ENCODE results near the gene SH3D19. TPM values are rescaled to one million over a fixed set of nuclear protein-coding genes. Genes with fewer than 3 reads are reported as not detected.

Gene SH3D19
- total RNA-seq, 1 donor from 2014 or later, result 25.1 TPM

GRCh38 chr4:151359576-151359975 is 34.2 kb upstream of the SH3D19 start:
- no peaks in the 10 kb centered on the region for H3K36me3 Mint-ChIP-seq (ENCODE audit: low read depth)
- peaks cover 21% of the 10 kb centered on the region for H3K4me1 Mint-ChIP-seq
- no peaks in the 10 kb centered on the region for H3K9me3 Mint-ChIP-seq
- no peaks in the 10 kb centered on the region for H3K27me3 Mint-ChIP-seq (ENCODE audit: low read depth)
- TF ChIP-seq CTCF (conservative IDR thresholded peaks at IDR 0.05), result no peak
- no peak overlapping the region for H3K4me3 Mint-ChIP-seq
- no peak overlapping the region for H3K27ac Mint-ChIP-seq (ENCODE audit: unreplicated experiment)
- DNase-seq (ENCODE audit: low read depth, low spot score), result no peak

- no peaks in the 10 kb centered on the region for H3K27me3 Mint-ChIP-seq (ENCODE audit: low read depth)
- TF ChIP-seq CTCF (conservative IDR thresholded peaks at IDR 0.05), result no peak
Measured at GRCh38 chr4:151358266-151358665, 32.9 kb upstream of the SH3D19 start.

GRCh38 chr4:151356510-151356909 is 31.1 kb upstream of the SH3D19 start:
- Mint-ChIP-seq H3K27ac (ENCODE audit: unreplicated experiment) (no peak overlapping the region), H3K4me1 (peaks cover 16% of the 10 kb centered on the region), H3K27me3 (ENCODE audit: low read depth) (no peaks in the 10 kb centered on the region), H3K36me3 (ENCODE audit: low read depth) (no peaks in the 10 kb centered on the region), H3K9me3 (no peaks in the 10 kb centered on the region), H3K4me3 (no peak overlapping the region)
- no peak for TF ChIP-seq CTCF (conservative IDR thresholded peaks at IDR 0.05)
- DNase-seq (ENCODE audit: low read depth, low spot score), result no peak

More at GRCh38 chr4:151358266-151358665, 32.9 kb upstream of the SH3D19 start:
- DNase-seq (ENCODE audit: low read depth, low spot score), result no peak
- Mint-ChIP-seq H3K36me3 (ENCODE audit: low read depth) (no peaks in the 10 kb centered on the region), H3K4me1 (peaks cover 21% of the 10 kb centered on the region), H3K9me3 (no peaks in the 10 kb centered on the region), H3K4me3 (no peak overlapping the region), H3K27ac (ENCODE audit: unreplicated experiment) (no peak overlapping the region)

- TF ChIP-seq CTCF (conservative IDR thresholded peaks at IDR 0.05), result no peak
- Mint-ChIP-seq H3K36me3 (ENCODE audit: low read depth) (no peaks in the 10 kb centered on the region), H3K27ac (ENCODE audit: unreplicated experiment) (no peak overlapping the region), H3K4me3 (no peak overlapping the region), H3K4me1 (peaks cover 14% of the 10 kb centered on the region), H3K27me3 (ENCODE audit: low read depth) (no peaks in the 10 kb centered on the region), H3K9me3 (no peaks in the 10 kb centered on the region)
- DNase-seq (ENCODE audit: low read depth, low spot score), result no peak
Measured at GRCh38 chr4:151355155-151355554, 29.8 kb upstream of the SH3D19 start.

- H3K27ac Mint-ChIP-seq (ENCODE audit: unreplicated experiment), result no peak overlapping the region
- no peak for TF ChIP-seq CTCF (conservative IDR thresholded peaks at IDR 0.05)
- no peaks in the 10 kb centered on the region for H3K4me1 Mint-ChIP-seq
- DNase-seq (ENCODE audit: low read depth, low spot score), result no peak
- no peaks in the 10 kb centered on the region for H3K36me3 Mint-ChIP-seq (ENCODE audit: low read depth)
- no peak overlapping the region for H3K4me3 Mint-ChIP-seq
- no peaks in the 10 kb centered on the region for H3K27me3 Mint-ChIP-seq (ENCODE audit: low read depth)
- H3K9me3 Mint-ChIP-seq, result peaks cover 13% of the 10 kb centered on the region
Measured at GRCh38 chr4:151347490-151348235, 22.3 kb upstream of the SH3D19 start.
